Astrocyte (in vitro differentiated cells and primary cell): ENCODE results near the gene CTBP2. TPM values are rescaled to one million over a fixed set of nuclear protein-coding genes. Genes with fewer than 3 reads are reported as not detected.

Experiments used
- DNase-seq: peaks from one replicate; pipeline ENCODE4 v3.0.0-alpha.2; 2010; ENCODE audit warnings: low read depth
- FAIRE-seq: peaks from 2 replicates; lab custom pipeline; 2011; peaks lifted over from hg19 to GRCh38; lab: Jason Lieb, UNC
- H2AFZ ChIP-seq: 2 replicates; pipeline ENCODE4 v1.6.0; 2012; ENCODE audit warnings: low read depth, low read length, inconsistent platforms
- H3K27ac ChIP-seq: 2 replicates; pipeline ENCODE4 v1.5.1; 2011; ENCODE audit warnings: low read depth, low read length, inconsistent platforms
- H3K27me3 ChIP-seq: 2 replicates; pipeline ENCODE4 v1.6.0; 2011; ENCODE audit warnings: low read length, inconsistent platforms; ENCODE audit not compliant: insufficient read depth
- H3K36me3 ChIP-seq: 2 replicates; pipeline ENCODE4 v1.5.1; 2011; ENCODE audit warnings: low read length, inconsistent platforms; ENCODE audit not compliant: insufficient read depth
- H3K4me1 ChIP-seq: 2 replicates; pipeline ENCODE4 v1.5.1; 2011; ENCODE audit warnings: low read length, inconsistent platforms; ENCODE audit not compliant: insufficient read depth
- H3K4me2 ChIP-seq: 2 replicates; pipeline ENCODE4 v1.6.0; 2012; ENCODE audit warnings: low read length, inconsistent platforms
- H3K4me3 ChIP-seq: 2 replicates; pipeline ENCODE4 v1.5.1; 2011; ENCODE audit warnings: low read depth, mild to moderate bottlenecking, low read length, inconsistent platforms; ENCODE audit not compliant: insufficient read depth
- H3K79me2 ChIP-seq: 2 replicates; pipeline ENCODE4 v1.6.0; 2012; ENCODE audit warnings: mild to moderate bottlenecking, low read length, inconsistent platforms; ENCODE audit not compliant: insufficient read depth
- H3K9ac ChIP-seq: 2 replicates; pipeline ENCODE4 v1.6.0; 2012; ENCODE audit warnings: mild to moderate bottlenecking, low read length, inconsistent platforms
- H3K9me3 ChIP-seq: 2 replicates; pipeline ENCODE4 v1.5.1; 2012; ENCODE audit warnings: low read depth, mild to moderate bottlenecking, low read length, inconsistent platforms; ENCODE audit not compliant: insufficient read depth
- H4K20me1 ChIP-seq: 2 replicates; pipeline ENCODE4 v1.6.0; 2012; ENCODE audit warnings: low read length, inconsistent platforms; ENCODE audit not compliant: insufficient read depth
- H3K27ac Mint-ChIP-seq: one replicate; pipeline ENCODE4 v1.8.0; 2021; ENCODE audit warnings: mild to moderate bottlenecking, mixed read lengths; ENCODE audit not compliant: unreplicated experiment
- H3K27me3 Mint-ChIP-seq: one replicate; pipeline ENCODE4 v1.8.0; 2021; ENCODE audit warnings: low read depth, mixed read lengths; ENCODE audit not compliant: unreplicated experiment
- H3K36me3 Mint-ChIP-seq: one replicate; pipeline ENCODE4 v1.8.0; 2021; ENCODE audit warnings: low read depth, mixed read lengths; ENCODE audit not compliant: unreplicated experiment
- H3K4me1 Mint-ChIP-seq: one replicate; pipeline ENCODE4 v1.8.0; 2021; ENCODE audit warnings: low read depth, mixed read lengths; ENCODE audit not compliant: unreplicated experiment
- H3K4me3 Mint-ChIP-seq: one replicate; pipeline ENCODE4 v1.8.0; 2021; ENCODE audit warnings: mild to moderate bottlenecking, moderate library complexity, mixed read lengths; ENCODE audit not compliant: unreplicated experiment
- H3K9me3 Mint-ChIP-seq: one replicate; pipeline ENCODE4 v1.8.0; 2021; ENCODE audit warnings: mild to moderate bottlenecking, mixed read lengths; ENCODE audit not compliant: unreplicated experiment
- EZH2 ChIP-seq: IDR thresholded peaks from 2 replicates; pipeline ENCODE4 v1.6.1; 2012; ENCODE audit warnings: mild to moderate bottlenecking, low read length, inconsistent platforms; ENCODE audit not compliant: insufficient read depth
- total RNA-seq: library from RNA; stranded (reverse); gene quantifications from 2 replicates; pipeline ENCODE4 v1.2.1, GENCODE V29; 2021
- TF ChIP-seq, protein P1 (sequence below): IDR thresholded peaks from 2 replicates; pipeline ENCODE4 v1.5.1; 2011; ENCODE audit warnings: low read depth, mild to moderate bottlenecking, inconsistent platforms, low read length, moderate library complexity; ENCODE audit not compliant: insufficient read depth

Gene CTBP2
- total RNA-seq, 1 donor from 2014 or later, result 109 TPM

DNA sequence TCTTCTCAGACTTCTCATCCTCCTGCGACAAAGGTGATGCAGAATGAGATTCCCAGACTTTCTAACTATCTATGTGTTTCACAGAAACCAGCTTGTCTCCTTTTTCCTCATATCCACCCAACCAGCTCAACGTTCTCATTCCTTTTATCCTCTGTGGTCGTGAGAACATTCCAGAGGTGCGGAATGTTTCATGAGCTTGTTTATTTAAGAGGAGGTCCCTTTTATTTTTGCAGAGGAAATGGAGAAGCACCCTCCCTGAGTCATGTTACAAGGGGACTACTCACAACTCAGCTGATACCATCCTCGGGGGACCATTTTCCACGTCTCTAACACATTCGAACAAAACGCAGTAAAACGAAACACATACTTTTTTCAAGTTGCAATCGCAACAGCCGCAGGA, 125.2 kb downstream of the CTBP2 start:
- Mint-ChIP-seq H3K27ac (peak overlapping the region; percentile 98), H3K4me3 (peak overlapping the region; percentile 51), H3K36me3 (peaks cover 7% of the 10 kb centered on the region), H3K9me3 (no peaks in the 10 kb centered on the region), H3K4me1 (peaks cover 59% of the 10 kb centered on the region), H3K27me3 (no peaks in the 10 kb centered on the region)
- H3K27me3 ChIP-seq, result no peaks in the 10 kb centered on the region
- peak overlapping the region; percentile 46 for H3K4me3 ChIP-seq
- peak overlapping the region; percentile 81 for H3K4me2 ChIP-seq
- peak overlapping the region; percentile 75 for H3K9ac ChIP-seq
- peaks cover 69% of the 10 kb centered on the region for H4K20me1 ChIP-seq
- peaks cover 84% of the 10 kb centered on the region for H3K79me2 ChIP-seq
- no peaks in the 10 kb centered on the region for H3K36me3 ChIP-seq
- peaks cover 51% of the 10 kb centered on the region for H3K4me1 ChIP-seq
- TF ChIP-seq EZH2, result no peak
- TF ChIP-seq, protein P1, sequence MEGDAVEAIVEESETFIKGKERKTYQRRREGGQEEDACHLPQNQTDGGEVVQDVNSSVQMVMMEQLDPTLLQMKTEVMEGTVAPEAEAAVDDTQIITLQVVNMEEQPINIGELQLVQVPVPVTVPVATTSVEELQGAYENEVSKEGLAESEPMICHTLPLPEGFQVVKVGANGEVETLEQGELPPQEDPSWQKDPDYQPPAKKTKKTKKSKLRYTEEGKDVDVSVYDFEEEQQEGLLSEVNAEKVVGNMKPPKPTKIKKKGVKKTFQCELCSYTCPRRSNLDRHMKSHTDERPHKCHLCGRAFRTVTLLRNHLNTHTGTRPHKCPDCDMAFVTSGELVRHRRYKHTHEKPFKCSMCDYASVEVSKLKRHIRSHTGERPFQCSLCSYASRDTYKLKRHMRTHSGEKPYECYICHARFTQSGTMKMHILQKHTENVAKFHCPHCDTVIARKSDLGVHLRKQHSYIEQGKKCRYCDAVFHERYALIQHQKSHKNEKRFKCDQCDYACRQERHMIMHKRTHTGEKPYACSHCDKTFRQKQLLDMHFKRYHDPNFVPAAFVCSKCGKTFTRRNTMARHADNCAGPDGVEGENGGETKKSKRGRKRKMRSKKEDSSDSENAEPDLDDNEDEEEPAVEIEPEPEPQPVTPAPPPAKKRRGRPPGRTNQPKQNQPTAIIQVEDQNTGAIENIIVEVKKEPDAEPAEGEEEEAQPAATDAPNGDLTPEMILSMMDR, result no peak
- DNase-seq (peak; percentile 98), FAIRE-seq (peak; percentile 96)
- H3K27ac ChIP-seq, result peak overlapping the region; percentile 90
- H3K9me3 ChIP-seq, result no peaks in the 10 kb centered on the region
- no peak overlapping the region for H2AFZ ChIP-seq

DNA sequence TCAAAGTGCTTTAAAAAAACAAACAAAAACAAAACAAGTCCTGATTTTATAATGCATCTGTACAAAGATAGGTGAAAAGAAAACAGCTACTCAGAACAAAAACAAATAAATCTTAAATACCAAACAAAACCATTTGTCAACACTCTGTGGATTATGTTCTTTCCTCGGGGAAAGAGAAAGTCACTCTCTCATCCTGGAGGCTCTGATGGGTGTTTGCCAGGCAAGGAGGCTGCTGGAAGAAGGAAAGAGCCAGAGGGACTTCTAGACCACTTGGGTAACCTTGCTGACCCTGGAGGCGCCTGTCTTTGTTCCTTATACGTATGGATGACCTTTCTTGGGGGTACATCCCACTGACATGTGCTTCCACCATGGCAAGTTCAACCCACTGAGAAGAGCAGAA, 125.7 kb downstream of the CTBP2 start:
- Mint-ChIP-seq H3K4me1 (peaks cover 63% of the 10 kb centered on the region), H3K36me3 (peaks cover 9% of the 10 kb centered on the region), H3K9me3 (no peaks in the 10 kb centered on the region), H3K4me3 (peak overlapping the region; percentile 51), H3K27me3 (no peaks in the 10 kb centered on the region), H3K27ac (peak overlapping the region; percentile 98)
- Histone ChIP-seq H3K4me1 (peaks cover 51% of the 10 kb centered on the region), H3K27ac (peak overlapping the region; percentile 90), H4K20me1 (peaks cover 70% of the 10 kb centered on the region), H3K79me2 (peaks cover 83% of the 10 kb centered on the region), H3K9me3 (no peaks in the 10 kb centered on the region), H3K4me3 (peak overlapping the region; percentile 46), H3K9ac (peak overlapping the region; percentile 75), H2AFZ (no peak overlapping the region), H3K36me3 (no peaks in the 10 kb centered on the region), H3K27me3 (no peaks in the 10 kb centered on the region), H3K4me2 (peak overlapping the region; percentile 81)
- DNase-seq, result no peak
- TF ChIP-seq, protein P1, result no peak
- TF ChIP-seq EZH2, result no peak
- FAIRE-seq, result no peak

GRCh38 chr10:125033146-125033924, 127.0 kb downstream of the CTBP2 start:
- no peak overlapping the region for H3K4me3 Mint-ChIP-seq
- H3K4me1 Mint-ChIP-seq, result peaks cover 66% of the 10 kb centered on the region
- no peak overlapping the region for H3K27ac ChIP-seq

More at GRCh38 chr10:125033146-125033924, 127.0 kb downstream of the CTBP2 start:
- peaks cover 51% of the 10 kb centered on the region for H3K4me1 ChIP-seq
- no peak overlapping the region for H3K9ac ChIP-seq
- H4K20me1 ChIP-seq, result peaks cover 70% of the 10 kb centered on the region
- H3K4me3 ChIP-seq, result no peak overlapping the region
- no peaks in the 10 kb centered on the region for H3K27me3 ChIP-seq
- TF ChIP-seq, protein P1, result no peak
- TF ChIP-seq EZH2, result no peak
- H3K36me3 ChIP-seq, result no peaks in the 10 kb centered on the region
- no peaks in the 10 kb centered on the region for H3K27me3 Mint-ChIP-seq
- FAIRE-seq (no peak), DNase-seq (no peak)
- H3K9me3 Mint-ChIP-seq, result no peaks in the 10 kb centered on the region
- H3K4me2 ChIP-seq, result no peak overlapping the region
- peaks cover 9% of the 10 kb centered on the region for H3K36me3 Mint-ChIP-seq
- peak overlapping the region; percentile 34 for H3K27ac Mint-ChIP-seq
- no peaks in the 10 kb centered on the region for H3K9me3 ChIP-seq
- peaks cover 80% of the 10 kb centered on the region for H3K79me2 ChIP-seq
- no peak overlapping the region for H2AFZ ChIP-seq
